Bronchial epithelial cell (primary cell): Measurements from ENCODE around the gene P2RY13. TPM values are rescaled to one million over a fixed set of nuclear protein-coding genes. Genes with fewer than 3 reads are reported as not detected.
A peak's percentile ranks its signal among the peaks of the same experiment; 100 is the strongest.

ENCODE experiments used
- DNase-seq: peaks from one replicate; pipeline ENCODE4 v3.0.0-alpha.2; 2010; ENCODE audit warnings: low read depth
- FAIRE-seq: peaks from 2 replicates; lab custom pipeline; 2011; peaks lifted over from hg19 to GRCh38; lab: Jason Lieb, UNC
- H3K27me3 ChIP-seq: 2 replicates; pipeline ENCODE4 v1.5.1; 2011; ENCODE audit warnings: low read length; ENCODE audit not compliant: control insufficient read depth, insufficient read depth
- H3K36me3 ChIP-seq: 2 replicates; pipeline ENCODE4 v1.5.1; 2011; ENCODE audit warnings: low read length; ENCODE audit not compliant: control insufficient read depth, insufficient read depth
- H3K4me3 ChIP-seq: 2 replicates; pipeline ENCODE4 v1.5.1; 2011; ENCODE audit warnings: mild to moderate bottlenecking, low read depth, low read length, control low read depth
- total RNA-seq: library from RNA; depleted of rRNA; stranded (reverse); fragments of >200 nt; gene quantifications from 2 replicates; pipeline ENCODE4 v1.2.1, GENCODE V29; 2014
- TF ChIP-seq, protein P1 (sequence below): IDR thresholded peaks from 2 replicates; pipeline ENCODE4 v1.5.1; 2011; ENCODE audit warnings: mild to moderate bottlenecking, moderate library complexity, low read length, control low read depth, inconsistent platforms; ENCODE audit not compliant: insufficient read depth, severe bottlenecking

P2RY13 gene
- not detected in 2 replicates for total RNA-seq

DNA sequence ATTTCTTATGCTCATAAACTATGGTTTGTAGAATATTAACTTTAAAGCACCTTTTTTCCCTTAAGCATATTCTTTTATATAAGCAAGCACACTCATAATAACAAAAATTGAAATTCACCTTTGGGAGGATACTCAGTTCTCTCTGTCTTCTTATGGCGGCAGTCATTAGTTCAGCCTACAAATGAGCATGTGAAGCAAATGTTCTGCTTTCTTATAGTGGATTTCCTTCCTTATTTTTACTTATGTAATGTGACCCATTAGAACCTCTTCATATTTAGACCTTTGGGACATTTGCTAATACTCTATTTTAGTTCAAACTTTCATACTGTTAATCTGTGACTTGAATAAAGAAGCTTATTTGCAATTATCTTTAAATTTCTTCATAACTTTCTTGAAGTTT is at the start of gene P2RY13:
Gene P2RY13 (minus strand): TSS at position 187 of the 400 bp plus-strand sequence. CDS start 21 bp downstream, at position 166.
- H3K4me3 ChIP-seq: no peak within 1 kb of the TSS
- DNase-seq: no peak
- FAIRE-seq: no peak
- H3K27me3 ChIP-seq: no peaks in the 10 kb centered on the region
- TF ChIP-seq, protein P1, sequence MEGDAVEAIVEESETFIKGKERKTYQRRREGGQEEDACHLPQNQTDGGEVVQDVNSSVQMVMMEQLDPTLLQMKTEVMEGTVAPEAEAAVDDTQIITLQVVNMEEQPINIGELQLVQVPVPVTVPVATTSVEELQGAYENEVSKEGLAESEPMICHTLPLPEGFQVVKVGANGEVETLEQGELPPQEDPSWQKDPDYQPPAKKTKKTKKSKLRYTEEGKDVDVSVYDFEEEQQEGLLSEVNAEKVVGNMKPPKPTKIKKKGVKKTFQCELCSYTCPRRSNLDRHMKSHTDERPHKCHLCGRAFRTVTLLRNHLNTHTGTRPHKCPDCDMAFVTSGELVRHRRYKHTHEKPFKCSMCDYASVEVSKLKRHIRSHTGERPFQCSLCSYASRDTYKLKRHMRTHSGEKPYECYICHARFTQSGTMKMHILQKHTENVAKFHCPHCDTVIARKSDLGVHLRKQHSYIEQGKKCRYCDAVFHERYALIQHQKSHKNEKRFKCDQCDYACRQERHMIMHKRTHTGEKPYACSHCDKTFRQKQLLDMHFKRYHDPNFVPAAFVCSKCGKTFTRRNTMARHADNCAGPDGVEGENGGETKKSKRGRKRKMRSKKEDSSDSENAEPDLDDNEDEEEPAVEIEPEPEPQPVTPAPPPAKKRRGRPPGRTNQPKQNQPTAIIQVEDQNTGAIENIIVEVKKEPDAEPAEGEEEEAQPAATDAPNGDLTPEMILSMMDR: no peak
- H3K36me3 ChIP-seq: no peaks in the 10 kb centered on the region

DNA sequence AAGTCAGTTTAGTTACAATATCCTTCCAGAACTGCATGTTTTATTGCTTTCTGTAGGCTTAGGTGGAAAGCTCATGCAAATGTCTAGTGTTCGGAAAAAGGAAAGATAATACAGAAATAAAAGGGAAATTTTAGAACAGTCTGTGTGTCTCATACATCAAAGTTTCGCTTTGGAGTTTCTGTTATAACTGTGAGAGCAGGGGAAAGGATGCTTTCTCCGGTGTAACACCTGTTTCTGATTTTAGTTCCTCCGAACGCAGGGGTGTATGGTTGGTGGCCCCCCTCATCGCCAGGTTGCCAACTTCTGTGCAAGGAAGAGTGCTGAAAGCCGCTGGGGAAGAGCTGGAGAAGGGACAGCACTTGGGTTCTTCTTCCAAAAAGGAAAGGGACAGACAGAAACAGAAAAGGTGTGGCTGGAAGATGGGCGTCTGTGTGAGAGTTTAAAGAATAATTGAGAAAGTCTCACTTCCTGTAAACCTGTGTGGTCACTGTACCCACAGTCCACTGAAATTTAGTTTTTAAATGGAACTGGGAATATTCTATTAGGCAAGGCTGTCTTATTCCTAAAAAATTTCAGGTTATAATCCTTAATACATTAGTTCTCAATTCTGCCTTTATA is 48.5 kb upstream of the P2RY13 start:
- DNase-seq (no peak), FAIRE-seq (no peak)
- Histone ChIP-seq H3K36me3 (no peaks in the 10 kb centered on the region), H3K4me3 (no peak overlapping the region), H3K27me3 (no peaks in the 10 kb centered on the region)
- TF ChIP-seq, protein P1: no peak

DNA sequence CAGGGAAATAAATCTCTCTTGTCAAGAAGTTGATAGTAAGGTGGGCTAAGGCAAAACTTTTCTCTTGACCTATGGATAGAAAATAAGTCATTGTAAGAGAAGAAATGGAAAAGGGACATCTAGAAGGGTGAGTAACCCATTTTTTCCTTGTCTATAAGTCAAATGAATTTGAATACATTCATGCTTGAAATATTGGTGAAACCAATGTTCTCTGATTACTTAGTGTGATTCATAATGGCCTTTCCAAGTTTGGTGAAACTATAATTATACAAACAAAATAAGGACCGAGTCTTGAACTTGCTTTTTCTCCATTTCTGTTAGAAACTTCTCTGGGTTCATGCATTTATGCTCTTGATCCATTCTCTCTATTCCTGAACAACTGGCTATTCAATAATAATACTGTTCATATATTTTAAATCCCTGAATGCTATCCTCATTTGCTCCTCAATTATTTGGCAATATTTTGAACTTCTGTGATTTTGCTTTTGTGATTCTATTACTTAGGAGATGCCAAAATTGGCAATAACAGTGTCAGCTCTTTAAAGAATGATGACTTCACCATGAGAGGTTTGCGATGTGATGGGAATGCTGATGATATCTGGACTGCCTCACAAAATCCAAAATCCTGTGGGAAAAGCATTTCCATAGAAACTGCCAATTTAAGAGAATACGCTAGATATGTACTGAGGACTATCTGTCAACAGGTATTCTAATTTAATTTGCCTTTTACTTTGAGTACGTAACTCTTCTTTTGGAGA is 42.9 kb upstream of the P2RY13 start:
- no peak overlapping the region for H3K4me3 ChIP-seq
- FAIRE-seq (no peak), DNase-seq (peak; percentile 46)
- TF ChIP-seq, protein P1: no peak
- no peaks in the 10 kb centered on the region for H3K27me3 ChIP-seq
- no peaks in the 10 kb centered on the region for H3K36me3 ChIP-seq

DNA sequence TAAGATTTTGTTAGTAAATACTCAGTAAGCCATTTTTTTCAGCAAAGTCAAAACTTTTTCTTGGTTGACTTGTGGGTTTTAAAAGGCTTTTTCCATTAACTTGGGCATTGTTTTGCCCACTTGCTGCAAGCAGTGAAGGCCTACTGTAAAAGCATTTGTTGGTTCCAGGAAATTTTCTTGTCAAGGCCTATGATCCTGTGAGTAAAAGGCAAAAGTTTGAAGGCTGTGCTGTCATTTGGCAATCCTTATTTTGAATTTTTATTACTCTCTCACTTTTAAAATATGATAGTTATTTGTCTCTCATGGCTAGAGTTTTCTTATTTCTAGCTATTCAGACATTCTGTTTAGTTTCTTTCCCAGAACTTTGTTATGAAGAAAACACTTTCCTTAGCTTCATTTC is 42.2 kb upstream of the P2RY13 start:
- DNase-seq: no peak
- FAIRE-seq: no peak
- TF ChIP-seq, protein P1: no peak
- Histone ChIP-seq H3K36me3 (no peaks in the 10 kb centered on the region), H3K4me3 (no peak overlapping the region), H3K27me3 (no peaks in the 10 kb centered on the region)

DNA sequence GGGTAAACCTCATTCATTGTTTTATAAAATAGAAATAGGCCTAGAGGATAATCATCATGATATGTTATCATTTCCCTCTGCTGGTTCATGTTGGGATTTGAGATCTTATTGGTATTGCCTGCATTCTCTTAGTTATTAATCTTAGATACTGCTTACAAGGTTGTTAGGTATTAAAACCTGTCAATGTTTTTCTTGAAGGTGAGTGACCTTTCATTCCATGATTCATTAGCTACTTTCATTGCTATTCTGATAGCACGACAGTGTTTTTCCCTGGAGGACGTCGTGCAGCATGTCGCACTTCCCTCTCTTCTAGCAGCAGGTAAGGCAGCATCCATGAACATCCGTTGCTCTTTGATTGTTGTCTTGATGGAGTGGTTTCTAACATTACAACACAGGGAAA is 38.1 kb upstream of the P2RY13 start:
- FAIRE-seq: no peak
- no peak overlapping the region for H3K4me3 ChIP-seq

More for the DNA sequence above, 38.1 kb upstream of the P2RY13 start:
- Histone ChIP-seq H3K27me3 (no peaks in the 10 kb centered on the region), H3K36me3 (no peaks in the 10 kb centered on the region)
- no peak for DNase-seq
- TF ChIP-seq, protein P1: no peak
